HG03442 (cell line): ENCODE data around the gene ECHS1.

Experiments
- ATAC-seq: cut with Tn5 transposase; IDR thresholded peaks from one replicate; pipeline ENCODE4 v1.9.1; 2021; ENCODE audit warnings: mild to moderate bottlenecking, moderate library complexity; ENCODE audit not compliant: unreplicated experiment

ECHS1 gene

DNA sequence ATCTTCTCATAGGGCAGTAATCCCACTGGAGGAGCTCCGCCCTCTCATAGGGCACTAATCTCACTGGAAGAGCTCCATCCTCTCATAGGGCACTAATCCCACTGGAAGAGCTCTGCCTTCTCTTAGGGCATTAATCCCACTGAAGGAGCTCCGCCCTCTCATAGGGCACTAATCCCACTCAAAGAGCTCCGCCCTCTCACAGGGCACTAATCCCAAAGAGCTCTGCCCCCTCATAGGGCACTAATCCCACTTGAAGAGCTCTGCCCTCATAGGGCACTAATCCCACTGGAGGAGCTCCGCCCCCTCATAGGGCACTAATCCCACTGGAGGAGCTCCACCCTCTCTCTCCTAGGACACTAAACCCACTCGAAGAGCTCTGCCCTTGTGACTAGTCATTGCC is 11.9 kb downstream of the ECHS1 start:
- ATAC-seq, result no peak

DNA sequence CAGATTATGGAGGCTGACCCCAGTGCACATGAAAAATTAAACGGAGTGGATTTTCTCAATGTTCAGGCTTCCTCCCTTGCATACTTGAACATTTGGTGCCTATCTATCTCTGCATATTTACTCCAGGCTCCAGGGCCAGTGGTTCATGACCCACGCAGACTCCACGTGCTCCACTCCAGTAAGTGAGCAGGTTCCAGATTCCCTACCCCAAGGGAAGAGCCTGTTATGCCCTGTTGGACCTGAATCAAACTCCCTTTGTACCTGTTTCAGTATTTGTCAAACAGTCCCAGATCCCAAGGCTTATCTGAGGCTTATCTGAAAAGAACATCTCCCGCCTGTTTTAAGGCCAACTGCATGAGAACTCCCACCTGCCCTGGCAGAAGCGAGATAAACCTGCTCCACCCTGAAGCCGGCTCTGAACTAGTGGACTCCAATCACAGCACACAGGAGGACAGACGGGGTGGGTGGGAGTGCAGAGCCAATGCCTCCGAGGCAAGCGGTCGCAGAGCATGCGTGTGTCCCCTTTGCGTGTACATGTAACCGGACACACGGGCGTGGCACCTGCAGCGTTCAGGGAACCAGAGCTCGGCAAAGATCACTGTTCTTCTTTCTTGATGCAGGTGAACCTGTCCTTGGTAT is 13.1 kb downstream of the ECHS1 start:
- no peak for ATAC-seq

DNA sequence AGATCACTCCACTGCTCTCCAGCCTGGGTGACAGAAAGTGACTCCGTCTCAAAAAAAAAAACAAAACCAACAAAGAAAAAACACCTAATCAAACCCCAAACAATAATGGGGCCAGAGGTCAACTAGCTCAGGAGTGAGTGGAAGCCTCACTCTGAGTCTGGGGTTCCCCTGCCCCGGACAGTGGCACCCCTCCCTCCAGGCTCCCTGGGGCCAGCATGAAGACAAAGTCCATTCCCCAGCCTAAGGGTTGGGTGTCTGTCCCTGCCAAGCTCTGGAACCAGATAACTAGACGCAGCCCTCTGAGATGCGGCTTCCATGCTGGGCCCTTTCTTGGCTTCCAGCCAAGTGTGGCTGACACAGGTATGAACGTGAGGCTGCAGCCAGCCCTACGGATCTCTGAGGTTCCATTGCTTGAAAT is 13.6 kb downstream of the ECHS1 start:
- ATAC-seq, result no peak

DNA sequence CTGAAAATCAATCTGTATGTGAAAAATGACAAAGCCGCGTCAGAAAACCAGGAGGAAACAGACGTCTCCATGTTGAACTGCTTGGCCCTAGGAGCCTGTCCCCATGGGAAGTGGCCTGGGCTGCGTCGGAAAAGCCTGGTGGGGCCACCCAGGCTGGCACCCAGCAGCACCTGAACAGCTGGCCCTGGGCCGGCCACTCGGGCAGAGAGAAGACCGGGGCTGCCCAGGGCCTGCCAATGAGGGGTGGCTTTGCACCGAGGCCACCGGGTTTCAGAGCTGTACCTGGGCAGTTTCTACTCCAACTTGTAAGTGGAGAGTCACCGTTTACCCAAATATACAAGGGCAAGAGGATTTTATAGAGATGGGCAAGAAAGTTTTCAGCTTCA is 14.2 kb downstream of the ECHS1 start:
- no peak for ATAC-seq

DNA sequence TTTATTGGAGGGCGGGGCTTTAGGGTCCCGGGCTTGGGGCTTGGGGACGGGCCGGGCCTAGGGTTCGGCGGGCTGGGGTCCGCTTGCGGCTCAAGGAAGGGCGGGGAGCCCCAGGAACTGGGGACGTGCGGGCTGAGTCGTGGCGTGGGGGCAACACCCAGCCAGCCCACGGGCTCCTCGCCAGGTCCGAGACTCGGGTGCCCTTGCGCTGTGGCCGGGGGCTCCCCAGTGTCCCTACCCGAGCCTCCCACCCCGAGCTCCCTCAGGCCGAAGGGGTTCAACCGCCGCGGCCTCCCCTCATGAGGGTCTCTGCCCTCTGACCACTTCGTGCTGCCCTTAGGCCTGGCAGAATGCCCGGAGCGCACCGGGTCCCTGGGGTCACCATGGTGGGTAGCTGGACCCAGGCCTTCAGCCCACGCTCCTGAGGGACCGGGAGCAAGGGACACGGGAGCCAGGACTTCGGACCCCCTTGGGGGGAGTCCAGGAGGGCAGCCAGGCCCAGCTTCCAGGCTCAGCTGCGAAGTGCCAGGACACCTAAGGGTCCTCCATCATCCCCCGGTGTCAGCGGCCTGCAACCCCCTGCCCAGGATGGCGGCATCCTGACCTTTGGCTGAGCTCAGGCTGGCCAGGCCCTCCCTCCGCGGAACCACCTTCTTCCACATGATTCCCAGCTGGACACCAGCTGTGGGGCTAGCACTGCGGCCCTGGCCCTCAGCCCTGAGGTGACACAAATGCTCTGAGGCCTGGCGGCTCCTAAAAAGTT is 14.8 kb downstream of the ECHS1 start:
- ATAC-seq, result no peak

DNA sequence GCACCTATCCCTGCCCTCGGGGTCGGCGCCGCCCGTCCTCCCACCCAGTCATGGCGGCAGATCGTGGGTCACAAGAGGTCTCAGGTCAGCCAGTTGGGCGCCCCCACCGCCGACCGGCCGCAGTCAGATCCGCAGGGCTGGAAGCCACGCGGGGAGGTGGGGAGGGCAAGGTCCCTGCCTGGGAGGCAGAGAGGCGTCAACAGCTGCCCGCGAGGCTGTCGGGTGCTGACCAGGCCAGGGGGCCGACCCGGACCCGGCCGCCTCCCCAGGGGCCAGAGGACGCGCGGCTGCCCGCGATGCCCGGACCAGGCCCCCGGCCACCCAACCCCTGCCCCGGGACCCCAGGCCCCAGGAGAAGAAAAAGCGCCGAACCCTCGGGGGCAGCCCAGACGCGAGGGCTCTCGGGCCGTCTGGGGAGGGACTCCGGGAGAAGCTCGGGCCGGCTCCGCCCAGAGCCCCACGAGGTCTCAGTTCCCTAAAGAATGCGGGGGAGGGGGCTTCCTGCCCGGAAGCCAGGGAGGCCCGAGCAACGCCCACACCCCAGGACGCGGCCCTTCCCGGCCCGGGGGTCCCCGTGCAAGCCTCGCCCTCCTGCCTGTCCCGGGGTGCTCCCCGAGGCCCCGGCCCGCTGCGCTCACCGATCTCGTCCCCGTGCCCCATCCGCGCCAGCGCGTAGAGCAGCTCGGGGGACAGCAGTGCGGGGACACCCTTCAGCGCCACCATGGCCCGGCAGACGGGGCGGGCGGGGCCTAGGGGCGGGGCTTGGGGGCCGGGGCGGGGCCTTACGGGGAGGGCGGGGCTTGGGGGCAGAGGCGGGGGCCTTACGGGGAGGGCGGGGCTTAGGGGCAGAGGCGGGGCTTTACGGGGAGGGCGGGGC is 15.6 kb downstream of the ECHS1 start, which contains the start of gene FUOM:
Gene FUOM, minus strand, starts transcription at position 735 of the 877 bp plus-strand sequence. Its CDS starts 12 bp downstream, at position 723.
- ATAC-seq, result peak; percentile 64

DNA sequence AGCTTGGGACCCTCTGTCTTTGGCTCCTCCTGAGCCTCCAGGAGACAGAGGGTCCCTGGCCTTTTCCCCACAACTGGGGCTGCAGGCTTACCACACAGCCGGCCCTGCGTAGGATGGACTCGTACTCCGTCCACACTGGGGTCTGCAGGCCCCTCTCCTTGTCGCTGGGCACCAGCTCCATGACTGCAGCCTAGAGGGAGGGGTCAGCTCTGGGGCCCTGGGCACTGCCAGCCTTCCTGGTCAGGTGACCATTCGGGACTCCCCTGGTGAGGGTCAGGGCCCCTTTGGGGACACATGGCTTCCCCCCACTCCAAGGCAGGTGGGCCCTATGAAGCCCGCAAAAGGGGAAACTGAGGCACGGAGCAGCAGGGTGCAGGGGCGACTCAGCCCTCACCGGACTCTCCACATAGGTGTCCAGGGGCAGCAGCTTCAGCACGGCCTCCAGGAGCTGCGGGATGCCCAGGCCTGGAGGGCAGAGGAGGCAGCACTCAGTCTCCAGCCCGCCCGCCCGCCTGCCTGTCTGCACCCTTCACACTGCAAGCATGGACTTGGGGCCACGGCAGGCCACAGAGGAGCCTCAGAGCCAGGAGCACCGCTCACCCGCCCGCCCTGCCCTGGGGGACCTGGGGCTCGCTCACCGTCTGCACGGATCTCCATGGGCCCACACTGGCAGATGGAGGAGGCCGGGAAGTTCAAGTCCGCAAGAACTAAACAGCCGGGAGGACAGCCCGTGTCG is 16.4 kb downstream of the ECHS1 start:
- ATAC-seq, result no peak

DNA sequence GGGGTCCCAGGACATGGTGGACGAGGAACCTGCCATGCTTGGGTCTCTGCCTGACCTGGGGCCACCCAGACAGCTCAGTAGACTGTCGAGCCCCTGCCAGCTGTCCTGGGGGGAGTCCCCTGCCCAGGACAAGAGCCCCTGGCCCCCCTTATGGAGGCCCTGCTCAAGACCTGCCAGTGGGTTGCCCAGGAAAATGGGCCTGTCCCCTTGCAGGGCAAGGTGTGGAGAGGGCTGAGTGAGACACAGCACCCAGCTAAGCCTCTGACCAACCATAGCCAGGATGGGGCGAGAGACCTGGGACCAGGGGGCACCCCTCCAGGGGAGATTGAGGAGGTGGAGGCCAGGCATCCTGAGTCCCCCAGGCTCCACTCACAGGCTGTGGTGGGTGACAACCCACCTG is 17.2 kb downstream of the ECHS1 start:
- no peak for ATAC-seq

DNA sequence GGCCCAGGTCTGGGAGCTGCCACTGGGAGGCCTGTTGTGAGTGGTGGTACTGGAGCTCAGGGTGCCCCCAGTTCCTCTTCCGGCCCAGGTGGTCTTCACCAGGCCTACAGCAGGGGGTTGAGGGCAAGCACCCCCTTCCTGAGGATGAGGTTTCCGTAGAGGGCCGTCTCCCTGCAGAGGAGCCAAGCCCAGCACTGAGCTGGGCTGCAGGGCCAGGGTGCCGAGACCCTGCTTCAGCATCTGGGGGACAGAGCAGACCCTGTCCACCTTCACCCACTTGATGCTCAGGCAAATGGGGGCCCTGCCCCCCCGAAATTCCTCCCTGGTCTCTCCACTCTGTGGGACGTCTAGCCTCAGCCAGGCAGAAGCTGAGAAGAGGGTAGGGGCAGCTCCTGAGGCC is 17.9 kb downstream of the ECHS1 start:
- ATAC-seq, result no peak

DNA sequence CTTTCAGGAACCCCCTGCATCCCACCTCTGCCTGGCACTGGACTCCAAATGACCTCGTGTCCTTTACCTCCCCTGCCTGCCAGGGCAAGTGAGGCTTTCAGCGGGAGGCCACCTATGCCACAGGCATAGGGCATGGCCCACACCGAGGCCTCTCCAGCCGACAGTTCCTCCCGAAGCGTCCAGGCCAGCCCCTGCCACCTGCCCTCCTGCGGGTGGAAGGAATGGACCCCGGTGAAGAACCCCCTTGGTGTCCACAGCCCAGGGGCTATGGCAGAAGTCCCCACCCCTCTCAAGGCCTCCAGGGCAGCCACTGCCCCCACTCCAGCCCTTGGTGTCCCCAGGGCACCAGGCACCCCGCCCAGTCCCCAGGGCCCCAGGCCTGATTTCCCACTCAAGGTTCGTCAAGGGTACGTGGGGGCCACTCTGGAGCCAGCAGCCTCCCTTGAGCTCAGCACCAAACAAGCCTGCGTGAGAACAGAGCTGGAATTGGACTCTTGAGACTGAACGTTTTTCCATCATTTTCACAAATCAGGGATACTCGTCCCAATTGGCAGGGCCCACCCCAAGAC is 18.4 kb downstream of the ECHS1 start:
- ATAC-seq, result no peak

DNA sequence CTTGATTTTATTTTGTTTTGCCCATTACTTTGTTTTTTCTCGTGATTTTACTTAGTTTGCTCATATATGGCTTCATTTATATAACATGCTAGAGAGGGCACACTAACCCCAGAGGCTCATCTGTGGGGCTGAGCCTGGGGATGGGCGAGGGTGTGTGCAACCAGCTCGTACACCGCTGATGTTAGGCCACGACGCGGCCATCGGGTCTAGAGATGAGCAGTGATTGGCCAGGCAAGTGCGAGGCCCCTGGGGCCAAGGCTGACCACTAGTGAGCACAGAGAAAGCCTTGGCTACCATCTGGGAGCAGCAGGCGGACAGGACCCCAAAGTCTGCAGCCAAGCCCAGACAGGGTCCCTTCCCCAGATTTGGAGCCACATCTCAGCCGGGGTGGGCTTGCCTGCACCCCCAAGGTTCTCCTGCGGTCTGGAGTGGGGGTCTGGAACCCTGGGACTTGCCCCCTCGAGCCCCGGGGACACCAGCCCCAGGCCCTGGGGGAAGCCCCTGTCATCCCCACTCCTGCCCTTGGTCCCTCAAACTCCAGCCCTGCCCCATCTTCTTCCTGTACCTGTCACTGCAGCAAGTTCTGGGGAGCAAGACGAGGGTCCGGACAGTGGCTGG is 19.1 kb downstream of the ECHS1 start:
- ATAC-seq, result no peak

DNA sequence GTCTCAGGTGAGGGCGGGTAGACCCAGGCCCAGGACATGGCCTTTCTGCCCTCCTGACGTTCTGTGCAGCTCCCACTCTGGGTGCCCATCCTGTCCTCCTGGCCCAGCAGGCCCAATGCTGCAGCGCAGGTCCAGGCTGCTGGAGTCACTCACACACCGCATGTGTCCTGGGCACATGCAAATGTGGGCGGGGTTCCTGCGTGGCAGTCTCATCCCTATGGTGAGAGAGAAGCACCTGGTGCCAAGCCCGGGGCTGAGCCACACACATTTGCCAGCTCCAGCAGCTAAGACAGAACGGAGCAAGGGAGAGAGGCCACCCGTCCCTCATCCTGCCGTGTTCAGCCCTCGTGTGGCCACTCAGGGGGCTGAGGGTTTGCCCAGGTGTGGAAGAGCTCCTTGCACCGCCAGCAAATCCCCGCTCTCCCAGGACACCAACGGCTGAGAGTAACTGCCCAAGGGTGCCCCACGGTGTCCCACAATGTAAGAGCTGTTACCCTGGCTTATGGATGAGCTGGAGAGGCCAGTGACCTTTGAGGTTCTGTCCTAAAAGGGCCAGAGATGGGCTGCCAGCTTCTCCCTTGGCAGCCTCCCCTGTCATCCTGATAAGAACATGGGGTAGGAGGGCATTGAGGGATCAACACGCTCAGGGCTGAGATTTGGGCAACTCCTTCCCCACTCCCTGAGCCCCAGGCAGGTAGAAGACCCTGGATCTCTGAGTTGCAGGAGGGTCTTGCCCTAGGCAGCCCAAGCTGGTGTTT is 19.8 kb downstream of the ECHS1 start:
- no peak for ATAC-seq

DNA sequence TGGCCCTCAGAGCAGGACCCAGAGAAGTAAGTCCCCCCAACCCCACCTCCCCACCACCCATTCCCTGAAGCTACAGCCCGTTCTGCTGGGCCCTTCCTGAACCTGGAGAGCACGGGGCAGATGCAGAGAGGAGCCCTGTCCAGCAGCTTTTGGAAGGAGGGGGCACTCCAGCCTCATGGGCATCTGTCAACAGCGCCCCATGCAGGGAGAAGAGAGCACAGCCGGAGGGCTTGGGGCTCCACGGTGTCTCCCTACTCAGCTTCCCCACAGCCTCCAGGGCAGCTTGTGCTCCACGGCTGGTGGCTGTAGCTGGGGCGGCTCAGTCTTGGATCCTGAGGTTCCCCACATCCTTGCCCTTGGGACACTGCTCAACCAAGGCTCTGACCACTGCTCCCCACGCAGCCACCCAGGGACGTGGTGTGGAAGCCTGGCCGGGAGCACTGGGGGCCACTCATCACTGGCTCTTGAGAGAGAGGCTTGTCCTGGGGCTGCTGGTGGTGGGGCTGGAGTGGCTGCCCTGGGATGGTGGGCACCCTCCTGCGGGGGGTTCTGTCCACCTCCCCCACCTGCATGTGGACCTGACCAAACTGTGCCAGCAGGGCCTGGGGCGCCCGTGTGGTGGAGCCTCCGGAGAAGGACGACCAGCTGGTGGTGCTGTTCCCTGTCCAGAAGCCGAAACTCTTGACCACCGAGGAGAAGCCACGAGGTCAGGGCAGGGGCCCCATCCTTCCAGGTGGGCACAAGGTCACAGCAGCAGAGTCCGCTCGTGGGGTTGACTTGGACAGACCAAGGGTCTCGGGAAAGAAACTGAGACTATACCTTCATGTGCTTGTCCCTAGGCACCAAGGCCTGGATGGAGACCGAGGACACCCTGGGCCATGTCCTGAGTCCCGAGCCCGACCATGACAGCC is 21.5 kb downstream of the ECHS1 start:
- no peak for ATAC-seq

DNA sequence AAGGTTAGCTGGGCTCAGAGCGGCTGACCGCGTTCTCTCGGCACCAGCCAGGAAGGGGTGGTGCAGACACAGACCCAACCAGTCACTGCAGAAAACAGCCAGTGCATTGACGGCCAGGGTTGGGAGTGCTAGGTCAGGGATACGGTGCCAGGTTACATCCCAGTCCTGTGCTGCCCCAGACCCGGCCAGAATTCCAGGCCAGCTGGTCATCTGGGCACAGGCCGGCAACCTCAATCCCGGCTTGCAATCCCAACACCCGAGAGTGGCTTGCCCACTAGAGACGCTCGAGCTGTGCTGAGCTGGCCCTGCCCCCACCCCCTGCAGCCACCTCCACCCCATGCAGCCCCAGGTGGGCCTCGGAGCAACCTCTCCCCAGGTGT is 22.2 kb downstream of the ECHS1 start:
- ATAC-seq, result no peak

DNA sequence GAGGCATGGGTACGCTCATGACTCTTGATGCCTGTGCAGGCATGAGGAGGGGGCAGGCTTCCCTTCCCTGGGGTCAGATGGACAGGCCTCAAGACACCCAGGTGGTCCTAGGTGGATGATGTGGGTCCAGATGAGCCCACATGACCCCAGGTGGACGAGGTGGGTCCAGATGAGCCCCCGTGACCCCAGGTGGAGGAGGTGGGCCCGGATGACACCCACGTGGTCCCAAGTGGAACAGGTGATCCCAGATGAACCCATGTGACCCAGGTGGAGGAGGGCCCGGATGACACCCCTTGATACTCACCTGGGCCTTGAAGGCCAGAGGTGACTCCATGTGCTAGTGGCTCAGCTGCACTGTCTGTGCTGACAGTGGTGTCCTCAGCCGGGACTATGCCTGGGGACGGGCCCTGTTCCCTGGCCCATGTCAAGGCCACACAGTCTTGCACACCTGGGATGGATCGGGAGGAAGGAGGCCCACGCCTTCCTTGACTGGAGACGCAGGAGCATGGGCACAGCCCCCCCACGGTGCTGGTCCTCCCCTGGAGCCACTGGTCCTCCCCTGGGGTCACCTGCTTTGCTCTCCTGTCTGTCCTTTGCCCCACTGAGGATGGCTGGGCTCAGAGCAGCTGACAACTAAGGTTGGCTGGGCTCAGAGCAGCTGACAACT is 22.7 kb downstream of the ECHS1 start:
- no peak for ATAC-seq

DNA sequence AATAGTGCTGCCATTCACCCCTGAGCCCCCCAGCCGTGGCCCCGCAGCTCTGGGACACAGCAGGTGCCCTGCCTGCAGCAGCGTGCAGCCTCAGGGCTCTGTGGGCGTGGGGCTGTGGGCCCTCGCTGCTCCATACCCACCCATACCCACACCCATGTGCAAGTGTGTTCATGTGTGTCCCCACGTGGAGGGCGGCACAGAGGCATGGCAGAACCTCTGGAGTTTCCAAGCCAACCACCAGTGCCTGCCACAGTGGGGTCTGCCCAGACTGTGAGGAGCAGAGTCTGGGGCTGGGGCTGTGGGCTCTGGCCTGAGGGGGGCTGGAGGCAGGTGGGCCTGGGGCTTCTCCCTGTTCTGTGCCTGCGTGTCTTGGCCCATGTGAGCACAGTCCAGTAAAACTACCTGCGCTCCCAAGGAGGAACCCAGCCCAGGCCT is 23.6 kb downstream of the ECHS1 start:
- no peak for ATAC-seq

DNA sequence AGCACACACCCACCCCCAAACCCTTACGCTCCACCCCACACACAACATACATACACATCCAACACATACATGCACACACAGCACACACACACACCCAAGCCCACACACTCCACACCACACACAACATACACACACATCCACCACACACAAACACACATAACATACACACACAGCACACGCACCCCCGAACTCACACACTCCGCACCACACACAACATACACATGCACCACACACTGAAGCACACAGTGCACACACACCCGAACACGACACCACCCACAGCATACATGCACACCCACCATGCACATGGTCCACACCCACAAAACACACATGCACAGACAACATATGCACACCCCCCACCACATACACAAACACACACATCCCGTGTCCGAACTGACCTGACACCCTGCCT is 24.0 kb downstream of the ECHS1 start:
- no peak for ATAC-seq
